GM12865 (cell line): Measurements from ENCODE around the gene FBXO24.
A peak's percentile ranks its signal among the peaks of the same experiment; 100 is the strongest.

ENCODE experiments used
- DNase-seq: peaks from one replicate; pipeline ENCODE4 v3.0.0; 2010; ENCODE audit warnings: low read depth
- H3K4me3 ChIP-seq: 2 replicates; pipeline ENCODE4 v1.5.1; 2011; ENCODE audit warnings: mild to moderate bottlenecking, low read depth, low read length, control low read depth
- CTCF ChIP-seq: IDR thresholded peaks from 2 replicates; pipeline ENCODE4 v1.5.1; 2011; ENCODE audit warnings: low read length, control low read depth, low read depth, inconsistent platforms; ENCODE audit not compliant: insufficient read depth; ENCODE audit errors: missing control alignments

Gene FBXO24

GRCh38 chr7:100598425-100598824 lies 12.3 kb downstream of the FBXO24 start:
- no peak overlapping the region for H3K4me3 ChIP-seq
- DNase-seq, result no peak
- TF ChIP-seq CTCF, result no peak

- no peak for DNase-seq
- peak; percentile 30 for TF ChIP-seq CTCF
- no peak overlapping the region for H3K4me3 ChIP-seq
Observed at GRCh38 chr7:100599911-100600729, 14.0 kb downstream of the FBXO24 start.

GRCh38 chr7:100600730-100601038 lies 14.6 kb downstream of the FBXO24 start:
- DNase-seq, result no peak
- H3K4me3 ChIP-seq, result no peak overlapping the region

GRCh38 chr7:100602889-100603725 lies 17.0 kb downstream of the FBXO24 start:
- DNase-seq, result no peak
- no peak overlapping the region for H3K4me3 ChIP-seq
- TF ChIP-seq CTCF, result no peak

More at GRCh38 chr7:100600730-100601038, 14.6 kb downstream of the FBXO24 start:
- TF ChIP-seq CTCF, result no peak

- no peak for DNase-seq
- peak overlapping the region; percentile 45 for H3K4me3 ChIP-seq
- no peak for TF ChIP-seq CTCF
Observed at GRCh38 chr7:100603726-100604027, 17.5 kb downstream of the FBXO24 start.

GRCh38 chr7:100604028-100604975 lies 18.2 kb downstream of the FBXO24 start:
- TF ChIP-seq CTCF, result peak; percentile 35
- H3K4me3 ChIP-seq, result peak overlapping the region; percentile 70
- DNase-seq, result peak; percentile 75
